HUES48 (cell line): Measurements from ENCODE around the gene ITFG1.
"Not testable (repeated sequence)": the region's sequence is repeated elsewhere in the genome, so short reads cannot be mapped to it uniquely, and the experiment has no call there.

Source experiments
- H3K27ac ChIP-seq: one replicate; pipeline ENCODE4 v1.7.0; 2013; ENCODE audit warnings: low read depth, low read length, inconsistent platforms
- H3K27me3 ChIP-seq: 2 replicates; pipeline ENCODE4 v1.6.1; 2013; ENCODE audit warnings: mild to moderate bottlenecking, low read length; ENCODE audit not compliant: control insufficient read depth, insufficient read depth
- H3K36me3 ChIP-seq: 2 replicates; pipeline ENCODE4 v1.6.1; 2013; ENCODE audit warnings: low read length; ENCODE audit not compliant: control insufficient read depth, insufficient read depth
- H3K4me1 ChIP-seq: 2 replicates; pipeline ENCODE4 v1.6.1; 2013; ENCODE audit warnings: mild to moderate bottlenecking, low read length; ENCODE audit not compliant: control insufficient read depth, insufficient read depth
- H3K4me3 ChIP-seq: 2 replicates; pipeline ENCODE4 v1.5.1; 2013; ENCODE audit warnings: mild to moderate bottlenecking, low read depth, low read length
- H3K9ac ChIP-seq: 2 replicates; pipeline ENCODE4 v1.6.1; 2013; ENCODE audit warnings: mild to moderate bottlenecking, low read depth, low read length, moderate library complexity
- H3K9me3 ChIP-seq: 2 replicates; pipeline ENCODE4 v1.6.1; 2013; ENCODE audit warnings: low read length; ENCODE audit not compliant: control insufficient read depth, insufficient read depth

The ITFG1 gene

DNA sequence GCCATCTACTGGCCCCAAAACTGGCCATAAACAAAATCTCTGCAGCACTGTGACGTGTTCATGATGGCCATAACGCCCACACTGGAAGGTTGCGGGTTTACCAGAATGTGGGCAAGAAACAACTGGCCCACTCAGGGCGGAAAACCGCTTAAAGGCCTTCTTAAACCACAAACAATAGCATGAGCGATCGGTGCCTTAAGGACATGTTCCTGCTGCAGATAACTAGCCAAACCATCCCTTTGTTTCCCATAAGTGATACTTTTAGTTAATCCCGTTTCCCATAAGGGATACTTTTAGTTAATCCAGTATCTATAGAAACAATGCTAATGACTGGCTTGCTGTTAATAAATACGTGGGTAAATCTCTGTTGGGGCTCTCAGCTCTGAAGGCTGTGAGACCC, 308.4 kb downstream of the ITFG1 start:
- Histone ChIP-seq H3K36me3 (peaks cover 11% of the 10 kb centered on the region; the same call in 1 of the 2 replicates), H3K9me3 (peaks cover 23% of the 10 kb centered on the region)
- H3K9ac ChIP-seq, H3K27ac ChIP-seq, H3K4me3 ChIP-seq, H3K27me3 ChIP-seq, H3K4me1 ChIP-seq: not testable (repeated sequence)

DNA sequence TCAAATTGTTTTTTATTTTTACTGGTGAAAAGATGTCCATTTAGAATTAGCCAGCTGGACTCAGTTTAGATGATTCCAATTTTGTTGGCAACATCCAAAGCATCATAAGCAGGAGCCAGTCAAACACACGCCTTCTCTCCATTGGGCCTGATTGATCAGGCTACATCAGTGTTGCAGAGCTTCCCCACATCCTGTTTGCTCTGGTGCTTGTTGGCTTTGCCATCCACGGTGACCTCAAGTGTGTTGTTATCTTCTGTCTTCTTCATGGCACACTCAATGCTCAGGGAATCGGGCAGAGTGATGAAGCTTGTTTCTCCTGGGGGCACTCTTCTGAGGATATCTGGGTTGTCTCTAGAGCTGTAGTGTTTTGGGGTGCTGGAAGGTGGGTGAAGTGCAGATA, 310.8 kb downstream of the ITFG1 start:
- Histone ChIP-seq H3K9ac (no peak overlapping the region), H3K9me3 (peaks cover 23% of the 10 kb centered on the region), H3K27ac (no peak overlapping the region), H3K4me1 (no peaks in the 10 kb centered on the region), H3K36me3 (peaks cover 8% of the 10 kb centered on the region; the same call in 1 of the 2 replicates), H3K27me3 (peaks cover 12% of the 10 kb centered on the region), H3K4me3 (no peak overlapping the region)

DNA sequence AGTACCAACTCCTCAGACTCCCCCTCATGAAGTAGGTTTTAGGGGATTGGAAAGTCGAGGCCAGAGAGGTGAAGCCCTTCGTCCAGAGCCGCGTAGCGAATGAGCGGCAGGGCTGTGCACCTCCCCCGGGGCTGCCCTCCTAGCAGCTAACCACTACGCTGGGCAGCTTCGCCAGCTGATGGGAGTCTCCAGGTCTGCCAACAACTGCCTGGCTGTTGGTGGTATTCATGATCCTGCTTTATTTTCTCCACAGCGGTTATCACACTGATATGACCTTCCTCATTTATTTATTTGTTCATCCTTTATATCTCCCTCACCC, 316.3 kb downstream of the ITFG1 start:
- Histone ChIP-seq H3K36me3 (no peaks in the 10 kb centered on the region), H3K9ac (no peak overlapping the region), H3K4me3 (peak overlapping the region; percentile 79), H3K9me3 (no peaks in the 10 kb centered on the region), H3K4me1 (peaks cover 29% of the 10 kb centered on the region), H3K27me3 (peaks cover 32% of the 10 kb centered on the region), H3K27ac (no peak overlapping the region)

DNA sequence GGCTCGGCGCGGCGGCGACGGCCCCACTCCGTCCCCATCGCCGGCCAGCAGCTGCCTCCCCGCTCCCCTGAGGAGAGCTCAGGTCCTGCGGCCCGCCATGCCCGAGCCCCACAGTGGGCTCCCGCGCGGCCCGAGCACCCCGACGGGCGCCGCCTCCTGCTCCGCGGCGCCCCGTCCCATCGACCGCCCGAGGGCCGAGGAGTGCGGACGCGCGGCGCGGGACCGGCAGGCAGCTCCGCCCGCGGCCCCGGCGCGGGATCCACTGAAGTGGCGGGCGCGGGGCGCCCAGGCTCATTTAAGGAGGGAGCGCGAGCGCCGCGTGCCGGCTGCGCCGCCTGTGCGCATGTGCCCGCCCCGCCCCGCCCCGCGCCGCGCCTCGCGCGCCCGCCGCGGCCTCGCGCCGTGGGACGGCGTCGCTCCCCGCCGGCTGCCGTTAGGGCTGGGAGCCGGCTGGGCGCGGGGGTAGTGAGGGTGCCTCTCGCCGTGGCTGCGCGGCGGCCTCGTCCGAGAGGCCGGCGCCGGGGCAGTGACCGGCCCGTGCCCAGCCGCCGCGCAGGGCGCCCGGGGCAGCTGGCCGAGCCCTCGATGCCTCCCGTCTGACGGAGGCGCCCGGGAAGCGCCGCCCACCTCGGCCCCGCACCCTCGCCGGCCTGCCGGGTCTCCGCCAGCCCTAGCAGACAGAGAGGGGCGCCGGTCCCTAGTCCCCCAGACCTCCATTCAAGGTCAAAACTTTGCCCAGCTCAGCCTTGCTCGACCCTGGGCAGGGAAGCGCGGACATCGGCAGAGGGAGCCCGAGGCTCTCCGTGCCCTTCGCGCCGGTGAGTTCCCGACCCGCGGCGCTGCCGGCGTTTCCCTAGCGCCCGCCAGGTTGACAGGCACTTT, 316.9 kb downstream of the ITFG1 start, which contains the start of gene NETO2:
NETO2 (minus strand) TSS at position 269 of the 882 bp plus-strand sequence. CDS start 333 bp downstream, outside the sequence.
- Histone ChIP-seq H3K9ac (peak within 1 kb of the TSS; percentile 65), H3K4me1 (peaks cover 33% of the 10 kb centered on the region), H3K27me3 (peaks cover 32% of the 10 kb centered on the region), H3K4me3 (peak within 1 kb of the TSS; percentile 79), H3K9me3 (no peaks in the 10 kb centered on the region), H3K36me3 (no peaks in the 10 kb centered on the region), H3K27ac (peak within 1 kb of the TSS; percentile 38)

- Histone ChIP-seq H3K4me3 (peak overlapping the region; percentile 79), H3K27me3 (peaks cover 32% of the 10 kb centered on the region), H3K27ac (peak overlapping the region; percentile 38), H3K9me3 (no peaks in the 10 kb centered on the region), H3K4me1 (peaks cover 37% of the 10 kb centered on the region), H3K9ac (peak overlapping the region; percentile 65), H3K36me3 (no peaks in the 10 kb centered on the region)
These were observed 317.8 kb downstream of the ITFG1 start for GRCh38 chr16:47142821-47143676.

GRCh38 chr16:47142486-47142820, 318.4 kb downstream of the ITFG1 start:
- H3K4me3 ChIP-seq, result peak overlapping the region; percentile 79
- peaks cover 37% of the 10 kb centered on the region for H3K4me1 ChIP-seq
- no peak overlapping the region for H3K9ac ChIP-seq
- H3K27me3 ChIP-seq, result peaks cover 32% of the 10 kb centered on the region
- no peaks in the 10 kb centered on the region for H3K9me3 ChIP-seq
- no peaks in the 10 kb centered on the region for H3K36me3 ChIP-seq
- no peak overlapping the region for H3K27ac ChIP-seq

GRCh38 chr16:47141773-47142485, 318.9 kb downstream of the ITFG1 start:
- Histone ChIP-seq H3K36me3 (no peaks in the 10 kb centered on the region), H3K27me3 (peaks cover 32% of the 10 kb centered on the region), H3K4me3 (peak overlapping the region; percentile 79), H3K9me3 (no peaks in the 10 kb centered on the region), H3K27ac (no peak overlapping the region), H3K9ac (no peak overlapping the region), H3K4me1 (peaks cover 37% of the 10 kb centered on the region)

GRCh38 chr16:47140686-47141085, 320.2 kb downstream of the ITFG1 start:
- Histone ChIP-seq H3K27ac (no peak overlapping the region), H3K4me1 (peaks cover 37% of the 10 kb centered on the region), H3K9me3 (no peaks in the 10 kb centered on the region), H3K27me3 (peaks cover 27% of the 10 kb centered on the region), H3K36me3 (no peaks in the 10 kb centered on the region), H3K4me3 (no peak overlapping the region), H3K9ac (no peak overlapping the region)

- no peaks in the 10 kb centered on the region for H3K36me3 ChIP-seq
- H3K9me3 ChIP-seq, result no peaks in the 10 kb centered on the region
- H3K27ac ChIP-seq, result no peak overlapping the region
- H3K4me3 ChIP-seq, result no peak overlapping the region
- H3K9ac ChIP-seq, result no peak overlapping the region
- peaks cover 17% of the 10 kb centered on the region for H3K27me3 ChIP-seq
- H3K4me1 ChIP-seq, result peaks cover 35% of the 10 kb centered on the region
These were observed 321.2 kb downstream of the ITFG1 start for GRCh38 chr16:47139561-47140185.

GRCh38 chr16:47137925-47138324, 322.9 kb downstream of the ITFG1 start:
- H3K27me3 ChIP-seq, result peaks cover 11% of the 10 kb centered on the region
- not testable (repeated sequence) for H3K36me3 ChIP-seq, H3K9me3 ChIP-seq, H3K4me3 ChIP-seq, H3K27ac ChIP-seq, H3K9ac ChIP-seq
- peaks cover 32% of the 10 kb centered on the region for H3K4me1 ChIP-seq
